Panc1 (cell line): ENCODE measurements around the gene CD48. TPM values are rescaled to one million over a fixed set of nuclear protein-coding genes. Genes with fewer than 3 reads are reported as not detected.

Experiments
- ATAC-seq: fragments of 200-7000 bp; cut with Tn5 transposase; 2 replicates; pipeline ENCODE4 v1.9.1; 2020; ENCODE audit warnings: mild to moderate bottlenecking, moderate library complexity
- BruUV-seq: library from RNA; stranded (reverse); fragments of 400-500 nt; replicated peaks from 2 replicates; lab custom pipeline; 2021; lab: Mats Ljungman, UMichigan
- CTCF ChIA-PET: fragments of 300-600 bp; sonication (Branson Sonifier 250); formaldehyde crosslinking; loops from one replicate; lab custom pipeline; 2022; ENCODE audit warnings: antibody characterized with exemption; lab: Charles Lee
- POLR2A ChIA-PET: fragments of 300-600 bp; sonication (Branson Sonifier 250); formaldehyde crosslinking; loops from one replicate; lab custom pipeline; 2022; ENCODE audit warnings: antibody characterized with exemption; lab: Charles Lee
- DNase-seq: peaks from one replicate; pipeline ENCODE4 v3.0.0-alpha.2; 2010; ENCODE audit warnings: low read depth, low spot score
- H3K27ac ChIP-seq: 2 replicates; pipeline ENCODE4 v1.5.1; 2011; ENCODE audit warnings: mild to moderate bottlenecking, low read length, inconsistent platforms
- H3K27me3 ChIP-seq: fragments of 200-500 bp; sonication (Bioruptor generic); 2 replicates; pipeline ENCODE4 v1.6.0; 2014; ENCODE audit warnings: low read length, inconsistent platforms; ENCODE audit not compliant: control insufficient read depth, insufficient read depth
- H3K36me3 ChIP-seq: fragments of 200-500 bp; sonication (Bioruptor generic); 2 replicates; pipeline ENCODE4 v1.5.1; 2014; ENCODE audit warnings: inconsistent platforms, mild to moderate bottlenecking, low read length, moderate library complexity; ENCODE audit not compliant: control insufficient read depth, insufficient read depth
- H3K4me1 ChIP-seq: 2 replicates; pipeline ENCODE4 v1.5.1; 2011; ENCODE audit warnings: inconsistent platforms, mild to moderate bottlenecking, low read length, moderate library complexity; ENCODE audit not compliant: control insufficient read depth, insufficient read depth
- H3K4me3 ChIP-seq, 2 experiments: 2 replicates each; pipeline ENCODE4 v1.5.1; 2011 to 2012; ENCODE audit warnings: low read depth in 2 of 2, low read length in 2 of 2, mild to moderate bottlenecking in 2 of 2, inconsistent platforms in 1 of 2, moderate library complexity in 1 of 2
- H3K9me3 ChIP-seq: fragments of 200-500 bp; sonication (Bioruptor generic); 2 replicates; pipeline ENCODE4 v1.5.1; 2014; ENCODE audit warnings: low read depth, mild to moderate bottlenecking, inconsistent platforms, low read length, moderate library complexity; ENCODE audit not compliant: control insufficient read depth, insufficient read depth
- POLR2AphosphoS5 ChIP-seq: IDR thresholded peaks from 2 replicates; pipeline ENCODE4 v1.6.1; 2012; ENCODE audit warnings: mild to moderate bottlenecking, low read depth, low read length, moderate library complexity
- SIN3A ChIP-seq: IDR thresholded peaks from 2 replicates; pipeline ENCODE4 v1.6.1; 2012; ENCODE audit warnings: low read depth, mild to moderate bottlenecking, low read length, moderate library complexity, borderline replicate concordance; ENCODE audit not compliant: insufficient read depth
- TCF7L2 ChIP-seq: IDR thresholded peaks from 2 replicates; pipeline ENCODE4 v1.6.1; 2011; ENCODE audit warnings: mild to moderate bottlenecking, low read depth, low read length, inconsistent platforms
- in situ Hi-C: cut with HindIII; loops from 2 replicates; pipeline ENCODE4 v1.10.0; 2016; ENCODE audit warnings: low sequenced_read_pairs, low pct_unique_long_range_greater_than_20kb
- intact Hi-C: fragments of 100-400 bp; cut with micrococcal nuclease; formaldehyde crosslinking; loops from one replicate; pipeline ENCODE4 v1.10.0; 2022; ENCODE audit not compliant: unreplicated experiment
- total RNA-seq: library from RNA; stranded (reverse); gene quantifications from one replicate; pipeline ENCODE4 v1.2.1, GENCODE V29; 2021; ENCODE audit not compliant: unreplicated experiment
- TF ChIP-seq, protein P1 (sequence below), 2 experiments: IDR thresholded peaks; 2 replicates each; pipeline ENCODE4 v1.6.1; 2011 to 2012; ENCODE audit warnings: low read depth in 2 of 2, control low read depth in 1 of 2, low read length in 1 of 2, mild to moderate bottlenecking in 1 of 2, moderate library complexity in 1 of 2; ENCODE audit not compliant: insufficient read depth in 1 of 2
- TF ChIP-seq, protein P2 (sequence below): fragments of 450-650 bp; IDR thresholded peaks from 2 replicates; pipeline ENCODE4 v1.5.1; 2017; ENCODE audit warnings: mild to moderate bottlenecking

Gene CD48
- total RNA-seq, 1 experiment from 2014 or later: 0.67 TPM

DNA sequence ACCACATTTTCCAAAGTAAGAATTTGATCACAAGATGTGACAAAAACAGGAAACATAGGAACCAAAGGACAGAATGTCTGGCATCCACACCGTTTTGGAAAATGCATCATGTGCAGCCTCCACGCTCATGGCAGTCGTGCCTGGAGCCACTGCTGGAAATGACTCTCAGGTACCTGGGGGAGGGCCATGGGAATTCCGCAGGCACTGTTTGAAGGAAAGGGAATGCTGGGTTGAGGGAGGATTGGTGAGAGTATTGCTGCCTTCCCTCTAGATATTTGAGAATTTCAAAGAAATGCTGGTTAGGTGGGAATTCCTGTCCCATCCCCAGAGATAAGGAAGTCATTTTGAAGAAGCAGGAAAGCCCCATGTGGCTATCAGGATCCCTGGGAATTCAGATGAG, 75.5 kb downstream of the CD48 start:
- POLR2A ChIA-PET: no interaction called here
- Histone ChIP-seq H3K4me3 (no peak overlapping the region), H3K27me3 (peaks cover 2% of the 10 kb centered on the region; the same call in 1 of the 2 replicates), H3K27ac (no peak overlapping the region), H3K9me3 (no peaks in the 10 kb centered on the region), H3K36me3 (no peaks in the 10 kb centered on the region), H3K4me1 (no peaks in the 10 kb centered on the region)
- no TSS peak for BruUV-seq
- no peak for DNase-seq
- in situ Hi-C loops: no loop called here
- TF ChIP-seq SIN3A (no peak), TCF7L2 (no peak), POLR2AphosphoS5 (no peak)
- TF ChIP-seq, protein P1, sequence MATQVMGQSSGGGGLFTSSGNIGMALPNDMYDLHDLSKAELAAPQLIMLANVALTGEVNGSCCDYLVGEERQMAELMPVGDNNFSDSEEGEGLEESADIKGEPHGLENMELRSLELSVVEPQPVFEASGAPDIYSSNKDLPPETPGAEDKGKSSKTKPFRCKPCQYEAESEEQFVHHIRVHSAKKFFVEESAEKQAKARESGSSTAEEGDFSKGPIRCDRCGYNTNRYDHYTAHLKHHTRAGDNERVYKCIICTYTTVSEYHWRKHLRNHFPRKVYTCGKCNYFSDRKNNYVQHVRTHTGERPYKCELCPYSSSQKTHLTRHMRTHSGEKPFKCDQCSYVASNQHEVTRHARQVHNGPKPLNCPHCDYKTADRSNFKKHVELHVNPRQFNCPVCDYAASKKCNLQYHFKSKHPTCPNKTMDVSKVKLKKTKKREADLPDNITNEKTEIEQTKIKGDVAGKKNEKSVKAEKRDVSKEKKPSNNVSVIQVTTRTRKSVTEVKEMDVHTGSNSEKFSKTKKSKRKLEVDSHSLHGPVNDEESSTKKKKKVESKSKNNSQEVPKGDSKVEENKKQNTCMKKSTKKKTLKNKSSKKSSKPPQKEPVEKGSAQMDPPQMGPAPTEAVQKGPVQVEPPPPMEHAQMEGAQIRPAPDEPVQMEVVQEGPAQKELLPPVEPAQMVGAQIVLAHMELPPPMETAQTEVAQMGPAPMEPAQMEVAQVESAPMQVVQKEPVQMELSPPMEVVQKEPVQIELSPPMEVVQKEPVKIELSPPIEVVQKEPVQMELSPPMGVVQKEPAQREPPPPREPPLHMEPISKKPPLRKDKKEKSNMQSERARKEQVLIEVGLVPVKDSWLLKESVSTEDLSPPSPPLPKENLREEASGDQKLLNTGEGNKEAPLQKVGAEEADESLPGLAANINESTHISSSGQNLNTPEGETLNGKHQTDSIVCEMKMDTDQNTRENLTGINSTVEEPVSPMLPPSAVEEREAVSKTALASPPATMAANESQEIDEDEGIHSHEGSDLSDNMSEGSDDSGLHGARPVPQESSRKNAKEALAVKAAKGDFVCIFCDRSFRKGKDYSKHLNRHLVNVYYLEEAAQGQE (IDR thresholded peaks at IDR 0.05; ENCODE audit: insufficient read depth in 1 of 2, low read depth in 2 of 2, low read length in 1 of 2): no peak
- TF ChIP-seq, protein P2, sequence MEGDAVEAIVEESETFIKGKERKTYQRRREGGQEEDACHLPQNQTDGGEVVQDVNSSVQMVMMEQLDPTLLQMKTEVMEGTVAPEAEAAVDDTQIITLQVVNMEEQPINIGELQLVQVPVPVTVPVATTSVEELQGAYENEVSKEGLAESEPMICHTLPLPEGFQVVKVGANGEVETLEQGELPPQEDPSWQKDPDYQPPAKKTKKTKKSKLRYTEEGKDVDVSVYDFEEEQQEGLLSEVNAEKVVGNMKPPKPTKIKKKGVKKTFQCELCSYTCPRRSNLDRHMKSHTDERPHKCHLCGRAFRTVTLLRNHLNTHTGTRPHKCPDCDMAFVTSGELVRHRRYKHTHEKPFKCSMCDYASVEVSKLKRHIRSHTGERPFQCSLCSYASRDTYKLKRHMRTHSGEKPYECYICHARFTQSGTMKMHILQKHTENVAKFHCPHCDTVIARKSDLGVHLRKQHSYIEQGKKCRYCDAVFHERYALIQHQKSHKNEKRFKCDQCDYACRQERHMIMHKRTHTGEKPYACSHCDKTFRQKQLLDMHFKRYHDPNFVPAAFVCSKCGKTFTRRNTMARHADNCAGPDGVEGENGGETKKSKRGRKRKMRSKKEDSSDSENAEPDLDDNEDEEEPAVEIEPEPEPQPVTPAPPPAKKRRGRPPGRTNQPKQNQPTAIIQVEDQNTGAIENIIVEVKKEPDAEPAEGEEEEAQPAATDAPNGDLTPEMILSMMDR: no peak
- intact Hi-C loops: no loop called here
- CTCF ChIA-PET: no interaction called here
- no peak for ATAC-seq

DNA sequence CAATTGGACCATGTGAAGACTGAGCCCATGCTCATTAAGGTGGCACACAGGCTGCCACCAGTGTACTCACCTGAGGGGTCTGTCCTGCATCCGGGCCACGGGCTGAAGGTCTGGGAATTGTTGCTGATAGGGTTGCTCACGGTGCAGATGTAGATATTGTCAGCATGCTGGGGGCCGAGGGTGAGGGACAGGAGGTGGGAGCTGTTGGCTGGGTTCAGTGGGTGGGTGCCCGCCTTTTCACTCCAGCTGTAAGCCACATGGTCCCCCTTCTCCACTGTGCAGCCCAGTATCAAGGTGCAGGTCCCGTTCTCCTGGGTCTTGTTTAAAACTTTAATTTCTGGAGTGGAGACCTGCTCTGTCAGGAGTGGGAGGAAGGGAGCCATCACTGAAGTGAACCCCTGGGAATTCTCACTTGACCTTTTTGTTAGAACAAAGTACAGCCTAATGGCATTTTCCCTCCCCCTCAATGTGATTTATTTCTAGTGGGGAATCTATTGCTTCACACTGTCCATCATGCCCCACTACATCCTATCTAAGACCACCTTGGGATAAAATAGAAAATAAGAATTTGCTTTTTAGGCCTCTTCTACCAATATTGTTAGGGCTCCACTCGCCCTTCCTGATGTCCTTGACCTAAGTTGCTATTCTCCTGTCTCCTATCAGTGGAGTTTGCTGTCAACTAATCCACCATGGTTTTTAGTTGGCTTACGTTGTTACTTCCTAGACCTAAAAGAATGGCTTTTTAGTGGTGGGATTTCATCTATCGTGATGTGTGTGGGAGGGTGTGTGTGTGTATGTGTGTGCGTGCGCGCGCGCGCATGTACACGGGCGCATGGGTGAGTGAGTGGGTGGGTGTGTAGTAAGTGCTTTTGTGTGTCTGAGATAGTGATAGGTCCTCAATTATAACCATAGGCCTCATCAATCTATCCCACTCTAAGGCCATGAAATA, 76.8 kb downstream of the CD48 start:
- DNase-seq: no peak
- Histone ChIP-seq H3K4me1 (no peaks in the 10 kb centered on the region), H3K9me3 (no peaks in the 10 kb centered on the region), H3K27me3 (no peaks in the 10 kb centered on the region; the same call in 1 of the 2 replicates), H3K27ac (no peak overlapping the region), H3K4me3 (no peak overlapping the region), H3K36me3 (no peaks in the 10 kb centered on the region)
- ChIA-PET POLR2A (no interaction called here), CTCF (no interaction called here)
- in situ Hi-C loops: no loop called here
- TF ChIP-seq, protein P1 (IDR thresholded peaks at IDR 0.05; ENCODE audit: insufficient read depth in 1 of 2, low read depth in 2 of 2, low read length in 1 of 2): no peak
- TF ChIP-seq TCF7L2: no peak
- intact Hi-C loops: no loop called here
- ATAC-seq: no peak
- no TSS peak for BruUV-seq
